Ishikawa (cell line): Measurements from ENCODE around the gene FDPS.
A peak's percentile ranks its signal among the peaks of the same experiment; 100 is the strongest.

Source experiments
- CEBPB ChIP-seq: IDR thresholded peaks from 2 replicates; pipeline ENCODE4 v1.6.1; 2012
- CREB1 ChIP-seq: IDR thresholded peaks from 2 replicates; pipeline ENCODE4 v1.6.1; 2012; ENCODE audit warnings: low read depth
- EGR1 ChIP-seq: IDR thresholded peaks from 2 replicates; pipeline ENCODE4 v1.6.1; 2012
- EP300 ChIP-seq: IDR thresholded peaks from 2 replicates; pipeline ENCODE4 v1.6.1; 2012; ENCODE audit warnings: borderline replicate concordance
- FOXM1 ChIP-seq: IDR thresholded peaks from 2 replicates; pipeline ENCODE4 v1.6.1; 2012; ENCODE audit warnings: low read depth, borderline replicate concordance
- MAX ChIP-seq: IDR thresholded peaks from 2 replicates; pipeline ENCODE4 v1.6.1; 2012
- NFIC ChIP-seq: IDR thresholded peaks from 2 replicates; pipeline ENCODE4 v1.6.1; 2012
- RAD21 ChIP-seq: IDR thresholded peaks from 2 replicates; pipeline ENCODE4 v1.6.1; 2012; ENCODE audit warnings: low read depth
- REST ChIP-seq: IDR thresholded peaks from 2 replicates; pipeline ENCODE4 v1.6.1; 2012; ENCODE audit warnings: low read depth, mild to moderate bottlenecking
- TAF1 ChIP-seq: IDR thresholded peaks from 2 replicates; pipeline ENCODE4 v1.6.1; 2012; ENCODE audit warnings: low read depth, mild to moderate bottlenecking
- TCF12 ChIP-seq: IDR thresholded peaks from 2 replicates; pipeline ENCODE4 v1.6.1; 2012; ENCODE audit warnings: low read depth
- TEAD4 ChIP-seq: IDR thresholded peaks from 2 replicates; pipeline ENCODE4 v1.6.1; 2012
- USF1 ChIP-seq: IDR thresholded peaks from 2 replicates; pipeline ENCODE4 v1.6.1; 2012
- YY1 ChIP-seq: IDR thresholded peaks from 2 replicates; pipeline ENCODE4 v1.6.1; 2012; ENCODE audit warnings: low read depth
- ZBTB7A ChIP-seq: IDR thresholded peaks from 2 replicates; pipeline ENCODE4 v1.6.1; 2012; ENCODE audit warnings: low read depth

The FDPS gene

GRCh38 chr1:155309423-155310021, 856 bp downstream of the FDPS start:
- TF ChIP-seq MAX (no peak), USF1 (no peak), YY1 (peak; percentile 67; the same call in 1 of the 2 replicates), EP300 (0 out of 2 replicates have a peak, but pooled peaks have one; percentile 9), TEAD4 (peak; percentile 68), NFIC (peak; percentile 85)

GRCh38 chr1:155313261-155313660, 4.6 kb downstream of the FDPS start:
- TF ChIP-seq CREB1: no peak
- TF ChIP-seq TEAD4: no peak
- no peak for TF ChIP-seq REST
- TF ChIP-seq EGR1: no peak
- TF ChIP-seq USF1: no peak
- TF ChIP-seq RAD21: no peak
- TF ChIP-seq CEBPB: no peak
- no peak for TF ChIP-seq TAF1
- no peak for TF ChIP-seq MAX
- no peak for TF ChIP-seq FOXM1
- no peak for TF ChIP-seq NFIC
- no peak for TF ChIP-seq YY1
- TF ChIP-seq ZBTB7A: no peak
- TF ChIP-seq TCF12: no peak
- no peak for TF ChIP-seq EP300

GRCh38 chr1:155316922-155317321, 8.3 kb downstream of the FDPS start:
- TF ChIP-seq TCF12: no peak
- TF ChIP-seq TEAD4: no peak
- no peak for TF ChIP-seq ZBTB7A
- TF ChIP-seq USF1: no peak
- TF ChIP-seq TAF1: no peak
- TF ChIP-seq YY1: no peak
- no peak for TF ChIP-seq RAD21
- no peak for TF ChIP-seq MAX
- no peak for TF ChIP-seq EGR1
- no peak for TF ChIP-seq CEBPB
- TF ChIP-seq FOXM1: no peak

GRCh38 chr1:155318082-155318481, 9.4 kb downstream of the FDPS start:
- TF ChIP-seq CEBPB: no peak
- no peak for TF ChIP-seq TAF1
- no peak for TF ChIP-seq NFIC
- TF ChIP-seq CREB1: no peak
- no peak for TF ChIP-seq ZBTB7A
- no peak for TF ChIP-seq RAD21
- no peak for TF ChIP-seq EP300
- no peak for TF ChIP-seq MAX
- no peak for TF ChIP-seq YY1
- no peak for TF ChIP-seq FOXM1
- TF ChIP-seq USF1: no peak
- TF ChIP-seq TCF12: no peak
- no peak for TF ChIP-seq TEAD4
- no peak for TF ChIP-seq REST
- no peak for TF ChIP-seq EGR1

- no peak for TF ChIP-seq EP300
- no peak for TF ChIP-seq RAD21
- TF ChIP-seq TEAD4: no peak
- no peak for TF ChIP-seq ZBTB7A
These were observed 10.9 kb downstream of the FDPS start for GRCh38 chr1:155319536-155319935.
